ENCODE results near the gene FOXR1. TPM values are rescaled to one million over a fixed set of nuclear protein-coding genes. Genes with fewer than 3 reads are reported as not detected.

FOXR1 gene
- total and polyA plus RNA-seq, 2 donors (not counting 3 experiments of a cell fraction or from before 2014, with no cell fraction given), result not detected

GRCh38 chr11:119026970-119027369 is 55.4 kb downstream of the FOXR1 start:
- POLR2A ChIA-PET, result no interaction called here
- no TSS peak for BruUV-seq (replicated peaks)
- H3K36me3 ChIP-seq (ENCODE audit: control insufficient read depth in 2 of 2, extremely low read depth in 1 of 2, insufficient read depth in 2 of 2, low read length in 2 of 2), result peaks cover 3 to 19% of the 10 kb centered on the region in 2 experiments
- FAIRE-seq (no peak), DNase-seq (ENCODE audit: low read depth, low spot score) (no peak)
- TF ChIP-seq POLR2A (IDR thresholded peaks at IDR 0.05; ENCODE audit: low read depth, low read length) (no peak), MAX (IDR thresholded peaks at IDR 0.05; ENCODE audit: insufficient read depth, insufficient read length) (no peak), CTCF (IDR thresholded peaks at IDR 0.05; ENCODE audit: extremely low read depth in 1 of 2, insufficient read depth in 1 of 2, low read depth in 1 of 2, low read length in 2 of 2) (no peak), JUN (IDR thresholded peaks at IDR 0.05; ENCODE audit: borderline replicate concordance, insufficient read depth, insufficient read length, low read depth) (no peak), EZH2 (IDR thresholded peaks at IDR 0.05; ENCODE audit: borderline replicate concordance, low read depth, low read length, severe bottlenecking) (no peak)
- H3K9me1 ChIP-seq (replicated peaks; ENCODE audit: control insufficient read depth, extremely low read depth, insufficient read depth, low read length), result no peaks in the 10 kb centered on the region
- H3K4me2 ChIP-seq (ENCODE audit: insufficient read depth, low read length), result no peak overlapping the region
- no peak overlapping the region for H3K9ac ChIP-seq (replicated peaks; ENCODE audit: extremely low read depth, insufficient read depth, low read length)
- no peaks in the 10 kb centered on the region for H3K27me3 ChIP-seq (ENCODE audit: control insufficient read depth in 2 of 2, insufficient read depth in 2 of 2, low read length in 2 of 2)
- dilution Hi-C loops (cut with MboI; ENCODE audit: extremely low pct_ligation_motif_present, low sequenced_read_pairs), result no loop called here
- no peak overlapping the region for H2AFZ ChIP-seq (ENCODE audit: low read depth, low read length)
- CTCF ChIA-PET, result interaction anchor here (1.0 kb wide), 1 partner anchor 12 kb away, joined by 3 read pairs; no protein-coding TSS in a partner anchor
- no peaks in the 10 kb centered on the region for H3K79me2 ChIP-seq (ENCODE audit: control insufficient read depth, insufficient read depth, low read length)
- H4K20me1 ChIP-seq (replicated peaks; ENCODE audit: control insufficient read depth, extremely low read depth, insufficient read depth, low read length), result no peaks in the 10 kb centered on the region
- intact Hi-C loops (cut with micrococcal nuclease), result no loop called here
- H3K4me1 ChIP-seq (ENCODE audit: control insufficient read depth, extremely low read depth, insufficient read depth, low read length), result peaks cover 16% of the 10 kb centered on the region
- H3K4me3 ChIP-seq (replicated peaks in 1 of 3; ENCODE audit: insufficient read depth in 1 of 3, low read depth in 1 of 3, low read length in 3 of 3), result no peak overlapping the region
- H3K27ac ChIP-seq (ENCODE audit: insufficient read depth, low read depth, low read length), result no peak overlapping the region
- no peaks in the 10 kb centered on the region for H3K9me3 ChIP-seq (replicated peaks; ENCODE audit: control insufficient read depth, insufficient read depth, low read length)

Measured in endothelial cell of umbilical vein (primary cell).